Endothelial cell of umbilical vein (primary cell): ENCODE data around the gene TRAPPC2L. TPM values are rescaled to one million over a fixed set of nuclear protein-coding genes. Genes with fewer than 3 reads are reported as not detected.

Experiments
- BruUV-seq: library from RNA; stranded (reverse); fragments of 400-500 nt; replicated peaks from 2 replicates; lab custom pipeline; 2021; lab: Mats Ljungman, UMichigan
- CTCF ChIA-PET: fragments of 300-600, 350-600 bp; sonication (Branson Sonifier 250); formaldehyde crosslinking; loops from one replicate; lab custom pipeline; 2021; ENCODE audit warnings: antibody characterized with exemption, inconsistent platforms; lab: Charles Lee
- POLR2A ChIA-PET: fragments of 300-600, 350-600 bp; sonication (Branson Sonifier 250); formaldehyde crosslinking; loops from one replicate; lab custom pipeline; 2021; ENCODE audit warnings: antibody characterized with exemption, inconsistent platforms; lab: Charles Lee
- DNase-seq: peaks from one replicate; pipeline ENCODE4 v3.0.0-alpha.2; 2011; ENCODE audit warnings: low read depth, low spot score
- FAIRE-seq: peaks from 2 replicates; lab custom pipeline; 2011; peaks lifted over from hg19 to GRCh38; lab: Jason Lieb, UNC
- H2AFZ ChIP-seq: 2 replicates; pipeline ENCODE4 v1.6.0; 2012; ENCODE audit warnings: low read depth, low read length, control low read depth, inconsistent platforms
- H3K27ac ChIP-seq: 2 replicates; pipeline ENCODE4 v1.5.1; 2011; ENCODE audit warnings: low read depth, mild to moderate bottlenecking, control low read depth, low read length, moderate library complexity; ENCODE audit not compliant: insufficient read depth
- H3K27me3 ChIP-seq, 2 experiments: 2 replicates each; pipeline versions ENCODE4 v1.6.0 to v1.6.1; 2011; ENCODE audit warnings: low read length in 2 of 2, mixed read lengths in 1 of 2; ENCODE audit not compliant: control insufficient read depth in 2 of 2, insufficient read depth in 2 of 2
- H3K36me3 ChIP-seq, 2 experiments: 2 replicates in 1 of 2; 3 replicates in 1 of 2; pipeline ENCODE4 v1.5.1; 2011; ENCODE audit warnings: low read length in 2 of 2, mild to moderate bottlenecking in 1 of 2, moderate library complexity in 1 of 2; ENCODE audit not compliant: control insufficient read depth in 2 of 2, insufficient read depth in 2 of 2; ENCODE audit errors: extremely low read depth in 1 of 2
- H3K4me1 ChIP-seq: 3 replicates; pipeline ENCODE4 v1.5.1; 2011; ENCODE audit warnings: mild to moderate bottlenecking, low read length; ENCODE audit not compliant: control insufficient read depth, insufficient read depth; ENCODE audit errors: extremely low read depth
- H3K4me2 ChIP-seq: 2 replicates; pipeline ENCODE4 v1.6.1; 2011; ENCODE audit warnings: low read length, control low read depth, mixed read lengths; ENCODE audit not compliant: insufficient read depth
- H3K4me3 ChIP-seq, 3 experiments: fragments of 200-600 bp in 1 of 3; sonication (generic), shearing (Covaris generic) in 1 of 3; replicated peaks in 1 of 3; 2 replicates each; pipeline ENCODE4 v1.5.1; 2011 to 2016; ENCODE audit warnings: control low read depth in 3 of 3, low read length in 3 of 3, mild to moderate bottlenecking in 2 of 3, inconsistent platforms in 1 of 3, low read depth in 1 of 3, moderate library complexity in 1 of 3; ENCODE audit not compliant: insufficient read depth in 1 of 3
- H3K79me2 ChIP-seq: 2 replicates; pipeline ENCODE4 v1.6.0; 2012; ENCODE audit warnings: low read length, inconsistent platforms; ENCODE audit not compliant: control insufficient read depth, insufficient read depth
- H3K9ac ChIP-seq: replicated peaks from 2 replicates; pipeline ENCODE3; 2011; ENCODE audit warnings: low read length, control low read depth; ENCODE audit not compliant: insufficient read depth; ENCODE audit errors: extremely low read depth
- H3K9me1 ChIP-seq: replicated peaks from 3 replicates; pipeline ENCODE4 v1.6.0; 2011; ENCODE audit warnings: mild to moderate bottlenecking, low read length; ENCODE audit not compliant: control insufficient read depth, insufficient read depth; ENCODE audit errors: extremely low read depth
- H3K9me3 ChIP-seq: replicated peaks from 2 replicates; pipeline ENCODE4 v1.5.1; 2012; ENCODE audit warnings: low read length, inconsistent platforms; ENCODE audit not compliant: control insufficient read depth, insufficient read depth
- H4K20me1 ChIP-seq: replicated peaks from 2 replicates; pipeline ENCODE3; 2011; ENCODE audit warnings: mild to moderate bottlenecking, low read length; ENCODE audit not compliant: control insufficient read depth, insufficient read depth; ENCODE audit errors: extremely low read depth
- CTCF ChIP-seq, 2 donors: IDR thresholded peaks; 1 replicate in 1 of 2; 2 replicates in 1 of 2; pipeline ENCODE4 v1.5.1; 2011; ENCODE audit warnings: low read length in 2 of 2, mild to moderate bottlenecking in 2 of 2, moderate library complexity in 2 of 2, control low read depth in 1 of 2, inconsistent platforms in 1 of 2, low read depth in 1 of 2; ENCODE audit not compliant: insufficient read depth in 1 of 2; ENCODE audit errors: extremely low read depth in 1 of 2
- EZH2 ChIP-seq: IDR thresholded peaks from 2 replicates; pipeline ENCODE4 v1.6.1; 2012; ENCODE audit warnings: borderline replicate concordance, low read depth, mild to moderate bottlenecking, moderate library complexity, low read length, inconsistent platforms; ENCODE audit not compliant: severe bottlenecking
- FOS ChIP-seq: IDR thresholded peaks from 2 replicates; pipeline ENCODE4 v1.6.1; 2011; ENCODE audit warnings: mild to moderate bottlenecking, low read length, moderate library complexity, borderline replicate concordance; ENCODE audit not compliant: insufficient read depth
- GATA2 ChIP-seq: IDR thresholded peaks from 2 replicates; pipeline ENCODE4 v1.7.0; 2011; ENCODE audit warnings: low read depth, mild to moderate bottlenecking, moderate library complexity, mixed read lengths, low read length; ENCODE audit not compliant: insufficient read length, insufficient read depth
- JUN ChIP-seq: IDR thresholded peaks from 2 replicates; pipeline ENCODE4 v1.6.1; 2011; ENCODE audit warnings: borderline replicate concordance, low read depth; ENCODE audit not compliant: insufficient read length, insufficient read depth
- MAX ChIP-seq: IDR thresholded peaks from 2 replicates; pipeline ENCODE4 v1.6.1; 2011; ENCODE audit not compliant: insufficient read depth, insufficient read length
- MYC ChIP-seq: IDR thresholded peaks from one replicate; pipeline ENCODE4 v1.6.1; 2011; ENCODE audit warnings: mild to moderate bottlenecking, low read depth, low read length
- POLR2A ChIP-seq: IDR thresholded peaks from 2 replicates; pipeline ENCODE4 v1.6.1; 2012; ENCODE audit warnings: low read depth, mild to moderate bottlenecking, control low read depth, low read length
- POLR2AphosphoS5 ChIP-seq: IDR thresholded peaks from 2 replicates; pipeline ENCODE4 v1.6.1; 2012; ENCODE audit warnings: low read depth, mild to moderate bottlenecking, control low read depth, low read length, moderate library complexity; ENCODE audit not compliant: insufficient read depth
- dilution Hi-C: fragments of 300-500 bp; cut with MboI; formaldehyde crosslinking; loops from one replicate; pipeline ENCODE4 v1.15.0; 2019; ENCODE audit warnings: low sequenced_read_pairs; ENCODE audit not compliant: extremely low pct_ligation_motif_present
- intact Hi-C: fragments of 100-400 bp; cut with micrococcal nuclease; formaldehyde crosslinking; loops from one replicate; pipeline ENCODE4 v1.10.0; 2022
- polyA plus RNA-seq, 4 experiments: library from polyadenylated mRNA; depleted of rRNA in 3 of 4; stranded (reverse) in 3 of 4; unstranded in 1 of 4; fragments of >200 nt; gene quantifications; 2 replicates each; pipeline versions ENCODE4 v1.2.1 to v1.2.3, GENCODE V29; 2011 to 2012; ENCODE audit warnings: missing spikeins in 1 of 4
- total RNA-seq: library from RNA; stranded (reverse); gene quantifications from 2 replicates; pipeline ENCODE4 v1.2.3, GENCODE V29; 2021

Gene TRAPPC2L
- total and polyA plus RNA-seq, 2 donors (not counting 3 experiments of a cell fraction or from before 2014, with no cell fraction given) = 61.9 to 131 TPM

- TF ChIP-seq GATA2 (no peak), JUN (no peak), EZH2 (no peak), CTCF (IDR thresholded peaks at IDR 0.05; ENCODE audit: extremely low read depth in 1 of 2, insufficient read depth in 1 of 2, low read depth in 1 of 2, low read length in 2 of 2) (no peak)
- POLR2A ChIA-PET = no interaction called here
- no peaks in the 10 kb centered on the region for H3K36me3 ChIP-seq
- no peak overlapping the region for H2AFZ ChIP-seq
- no peak overlapping the region for H3K27ac ChIP-seq
- H3K9me3 ChIP-seq = no peaks in the 10 kb centered on the region
- CTCF ChIA-PET = interaction anchor here (1.1 kb wide), 1 partner anchor 14 kb away, joined by 5 read pairs; no protein-coding TSS in a partner anchor
- no peak overlapping the region for H3K4me2 ChIP-seq
- no peaks in the 10 kb centered on the region for H3K9me1 ChIP-seq
- no peaks in the 10 kb centered on the region for H3K79me2 ChIP-seq
- H3K9ac ChIP-seq = no peak overlapping the region
- H3K4me3 ChIP-seq = no peak overlapping the region
- no peak for FAIRE-seq
- BruUV-seq = no TSS peak
- DNase-seq = no peak
- no peaks in the 10 kb centered on the region for H3K4me1 ChIP-seq
- H3K27me3 ChIP-seq = no peaks in the 10 kb centered on the region
- H4K20me1 ChIP-seq = no peaks in the 10 kb centered on the region
- intact Hi-C loops = no loop called here
- dilution Hi-C loops = no loop called here
Measured at GRCh38 chr16:88871349-88871702, 14.4 kb downstream of the TRAPPC2L start.

GRCh38 chr16:88871730-88872416 lies 14.9 kb downstream of the TRAPPC2L start:
- TF ChIP-seq EZH2 (no peak), MAX (no peak), POLR2AphosphoS5 (no peak), JUN (no peak), POLR2A (no peak), MYC (no peak), FOS (no peak), GATA2 (no peak), CTCF (IDR thresholded peaks at IDR 0.05; ENCODE audit: extremely low read depth in 1 of 2, insufficient read depth in 1 of 2, low read depth in 1 of 2, low read length in 2 of 2) (no peak)
- Histone ChIP-seq H3K4me3 (no peak overlapping the region), H4K20me1 (no peaks in the 10 kb centered on the region), H3K27ac (no peak overlapping the region), H3K79me2 (no peaks in the 10 kb centered on the region), H3K36me3 (no peaks in the 10 kb centered on the region), H3K27me3 (no peaks in the 10 kb centered on the region), H2AFZ (no peak overlapping the region), H3K9ac (no peak overlapping the region), H3K9me3 (no peaks in the 10 kb centered on the region), H3K4me1 (no peaks in the 10 kb centered on the region), H3K4me2 (no peak overlapping the region), H3K9me1 (no peaks in the 10 kb centered on the region)
- dilution Hi-C loops = no loop called here
- FAIRE-seq (no peak), DNase-seq (no peak)
- intact Hi-C loops = no loop called here
- BruUV-seq = no TSS peak
- ChIA-PET POLR2A (no interaction called here), CTCF (interaction anchor here (1.1 kb wide), 1 partner anchor 14 kb away, joined by 5 read pairs; no protein-coding TSS in a partner anchor)
